GM12872 (cell line): Measurements from ENCODE around the gene TTF1.

Experiments used
- CTCF ChIP-seq: IDR thresholded peaks from 3 replicates; pipeline ENCODE4 v1.5.1; 2011; ENCODE audit warnings: low read depth, mild to moderate bottlenecking, low read length, moderate library complexity; ENCODE audit not compliant: insufficient read depth

TTF1 gene

DNA sequence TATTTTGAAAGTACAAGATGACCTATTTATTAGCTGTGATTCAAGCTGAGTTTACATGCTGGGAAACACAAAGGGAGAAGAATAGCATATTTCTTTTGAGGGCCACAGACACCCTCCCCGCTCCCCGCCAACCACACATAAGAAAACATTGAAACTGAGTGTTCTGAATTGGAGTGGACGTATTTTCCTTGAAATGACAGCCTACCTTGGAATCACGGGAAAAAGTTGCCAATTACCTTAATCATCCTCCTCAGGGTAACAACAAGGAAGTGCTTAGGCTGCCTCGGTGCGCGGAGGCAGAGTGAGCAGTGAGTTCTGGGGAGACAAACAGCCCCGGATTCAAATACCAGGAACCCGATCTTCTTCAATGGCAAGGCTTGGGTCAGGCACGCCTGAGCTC is 34.8 kb upstream of the TTF1 start:
- no peak for TF ChIP-seq CTCF

DNA sequence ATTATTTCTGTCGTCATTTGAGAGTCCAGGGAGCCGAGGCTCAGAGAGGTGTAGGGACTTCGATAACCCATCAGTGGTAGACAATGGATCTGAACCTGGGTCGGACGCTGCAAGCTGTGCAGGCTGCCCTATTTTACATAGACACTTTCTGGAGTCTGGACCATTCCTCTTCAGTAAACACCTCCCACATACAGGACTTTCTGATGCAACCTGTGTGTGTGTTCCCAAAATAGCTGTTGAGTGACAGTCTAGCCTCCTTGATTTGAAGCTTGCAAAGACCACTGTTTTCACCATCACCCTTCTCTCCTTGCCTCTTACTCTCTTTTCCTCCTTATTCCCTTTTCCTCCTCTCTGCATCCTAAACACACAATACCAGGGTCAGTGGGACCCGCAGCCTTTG is 34.1 kb upstream of the TTF1 start:
- no peak for TF ChIP-seq CTCF

DNA sequence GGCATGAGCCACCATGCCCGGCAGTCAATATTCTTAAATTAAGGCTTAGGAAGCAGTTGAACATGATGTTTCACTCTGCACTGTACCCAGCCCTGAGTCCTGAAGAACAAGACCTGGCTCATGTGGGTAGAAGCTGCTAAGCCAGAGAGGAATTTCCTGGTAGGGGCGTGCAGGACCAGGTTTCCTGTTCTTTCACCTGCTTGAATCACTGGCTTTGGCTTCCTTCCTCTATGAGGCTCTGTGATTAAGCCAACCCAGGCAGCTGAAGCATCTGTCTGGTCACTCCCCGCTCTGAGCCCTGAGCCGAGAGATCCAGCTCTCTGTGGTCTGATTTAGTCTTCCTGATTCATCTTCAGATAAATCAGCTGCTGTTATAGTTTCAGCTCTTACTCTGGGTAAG is 32.5 kb upstream of the TTF1 start:
- no peak for TF ChIP-seq CTCF

GRCh38 chr9:132434881-132435280 is 28.2 kb upstream of the TTF1 start:
- no peak for TF ChIP-seq CTCF

GRCh38 chr9:132430998-132431397 is 24.4 kb upstream of the TTF1 start:
- no peak for TF ChIP-seq CTCF

- TF ChIP-seq CTCF: no peak
These were observed 20.2 kb upstream of the TTF1 start for GRCh38 chr9:132426639-132427414.

- TF ChIP-seq CTCF: no peak
These were observed 19.0 kb upstream of the TTF1 start for GRCh38 chr9:132425675-132426062.
